PFSK-1 (cell line): Measurements from ENCODE around the gene RPS6KA5.

Experiments
- POLR2AphosphoS5 ChIP-seq: IDR thresholded peaks from 2 replicates; pipeline ENCODE4 v1.6.1; 2012; ENCODE audit warnings: low read depth, mild to moderate bottlenecking, control low read depth, low read length, moderate library complexity
- SIN3A ChIP-seq: IDR thresholded peaks from 2 replicates; pipeline ENCODE4 v1.6.1; 2012; ENCODE audit warnings: mild to moderate bottlenecking, low read length, moderate library complexity, borderline replicate concordance; ENCODE audit not compliant: insufficient read depth
- TAF1 ChIP-seq: IDR thresholded peaks from 2 replicates; pipeline ENCODE4 v1.6.1; 2012; ENCODE audit warnings: low read length, control low read depth, borderline replicate concordance; ENCODE audit not compliant: insufficient read depth

DNA sequence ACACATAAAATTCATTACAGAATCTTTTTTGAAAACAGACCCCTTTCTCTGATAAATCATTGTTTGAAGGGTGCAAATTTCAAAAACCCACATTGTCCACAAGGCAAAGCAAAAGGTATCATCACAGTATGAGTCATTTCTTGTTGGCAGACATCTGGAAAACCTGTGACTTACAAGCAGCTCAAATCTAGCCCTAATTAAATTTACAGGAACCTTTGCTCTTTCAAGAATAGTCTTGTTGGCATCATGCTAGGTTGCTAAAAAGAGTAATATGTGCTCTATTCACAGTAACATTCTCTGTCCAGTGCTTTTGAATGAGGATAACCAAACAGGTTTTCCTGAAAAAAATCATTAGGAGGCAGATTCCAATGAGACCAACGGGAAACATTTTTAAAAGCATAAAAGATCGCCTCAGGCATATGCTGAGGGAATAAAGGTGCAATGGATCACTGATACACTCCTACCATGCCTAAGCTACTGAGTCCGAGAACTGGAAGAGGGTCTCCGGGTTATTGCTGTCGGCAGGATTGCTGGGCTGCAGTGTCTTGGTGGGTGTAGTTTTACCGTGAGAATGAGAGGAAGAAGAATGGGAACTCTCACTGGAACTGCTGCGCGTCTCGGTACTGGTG is 188.7 kb downstream of the RPS6KA5 start:
- TF ChIP-seq TAF1 (no peak), POLR2AphosphoS5 (no peak), SIN3A (no peak)
